Osteoblast (primary cell): Measurements from ENCODE around the gene TBRG4. TPM values are rescaled to one million over a fixed set of nuclear protein-coding genes. Genes with fewer than 3 reads are reported as not detected.
A peak's percentile ranks its signal among the peaks of the same experiment; 100 is the strongest.

Experiments
- DNase-seq: peaks from one replicate; pipeline ENCODE4 v3.0.0; 2011; ENCODE audit warnings: low spot score, mixed read lengths; ENCODE audit not compliant: insufficient read length; ENCODE audit errors: missing footprints
- H2AFZ ChIP-seq: 2 replicates; pipeline ENCODE4 v1.6.0; 2011; ENCODE audit warnings: mild to moderate bottlenecking, low read length
- H3K27ac ChIP-seq: 2 replicates; pipeline ENCODE4 v1.5.1; 2011; ENCODE audit warnings: mild to moderate bottlenecking, low read depth, low read length, moderate library complexity
- H3K27me3 ChIP-seq: 2 replicates; pipeline ENCODE4 v1.6.0; 2012; ENCODE audit warnings: mild to moderate bottlenecking, control low read depth, inconsistent platforms, low read length, moderate library complexity; ENCODE audit not compliant: insufficient read depth
- H3K36me3 ChIP-seq: 2 replicates; pipeline ENCODE4 v1.5.1; 2011; ENCODE audit warnings: mild to moderate bottlenecking, low read length, control low read depth, moderate library complexity; ENCODE audit not compliant: insufficient read depth
- H3K4me1 ChIP-seq: 2 replicates; pipeline ENCODE4 v1.5.1; 2011; ENCODE audit warnings: mild to moderate bottlenecking, low read length, control low read depth, moderate library complexity; ENCODE audit not compliant: insufficient read depth
- H3K4me2 ChIP-seq: 2 replicates; pipeline ENCODE4 v1.6.0; 2011; ENCODE audit warnings: mild to moderate bottlenecking, low read length; ENCODE audit not compliant: insufficient read depth
- H3K4me3 ChIP-seq: fragments of 200-600 bp; sonication (generic); 3 replicates; pipeline ENCODE4 v1.5.1; 2012; ENCODE audit warnings: mild to moderate bottlenecking, low read length, inconsistent platforms; ENCODE audit not compliant: insufficient read depth
- H3K79me2 ChIP-seq: 2 replicates; pipeline ENCODE4 v1.6.0; 2012; ENCODE audit warnings: mild to moderate bottlenecking, low read length, control low read depth, inconsistent platforms; ENCODE audit not compliant: insufficient read depth
- H3K9me3 ChIP-seq: 2 replicates; pipeline ENCODE4 v1.5.1; 2011; ENCODE audit warnings: low read depth, low read length, control low read depth
- H4K20me1 ChIP-seq: 2 replicates; pipeline ENCODE4 v1.6.0; 2012; ENCODE audit warnings: mild to moderate bottlenecking, low read length, control low read depth; ENCODE audit not compliant: insufficient read depth
- total RNA-seq: library from RNA; depleted of rRNA; stranded (reverse); fragments of >200 nt; gene quantifications from 2 replicates; pipeline ENCODE4 v1.2.3, GENCODE V29; 2012
- TF ChIP-seq, protein P1 (sequence below): IDR thresholded peaks from 2 replicates; pipeline ENCODE4 v1.5.1; 2011; ENCODE audit warnings: mild to moderate bottlenecking, low read depth, low read length, moderate library complexity; ENCODE audit errors: extremely low read depth

Gene TBRG4
- total RNA-seq, 1 donor: 43.1 TPM

DNA sequence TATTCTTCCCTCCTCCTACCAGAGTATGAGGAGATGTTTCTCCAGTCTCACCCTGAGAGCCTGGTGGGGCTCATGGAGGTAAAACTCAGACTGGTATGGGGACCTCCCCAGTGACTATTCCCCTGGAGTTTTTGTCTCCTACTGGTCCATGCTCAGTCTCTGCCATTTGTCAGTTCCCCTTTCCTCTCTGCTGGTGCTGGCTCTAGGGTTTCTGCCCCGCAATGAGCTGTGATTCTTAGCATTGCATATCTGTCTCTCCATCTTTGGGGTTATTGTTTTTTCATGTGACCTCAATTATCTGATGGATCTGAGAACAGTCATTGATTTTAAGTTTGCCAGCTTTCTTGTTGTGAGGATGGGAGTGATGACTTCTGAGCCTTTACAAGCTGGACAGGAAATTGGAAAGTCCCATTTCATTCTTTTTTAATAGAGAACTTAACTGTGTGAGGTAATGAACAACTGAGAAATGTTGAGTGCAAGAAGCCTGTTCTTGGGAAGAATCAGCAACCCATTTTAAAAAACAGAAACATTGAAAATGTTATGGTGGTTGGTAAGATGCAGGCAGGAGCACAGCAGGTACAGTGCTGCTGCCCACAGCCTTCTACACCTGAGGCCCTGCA, 49.6 kb downstream of the TBRG4 start:
- peaks cover 22% of the 10 kb centered on the region for H3K36me3 ChIP-seq
- no peaks in the 10 kb centered on the region for H3K27me3 ChIP-seq
- DNase-seq: no peak
- peaks cover 75% of the 10 kb centered on the region for H3K79me2 ChIP-seq
- H3K4me1 ChIP-seq: no peaks in the 10 kb centered on the region
- H3K4me2 ChIP-seq: no peak overlapping the region
- no peak overlapping the region for H3K4me3 ChIP-seq
- H2AFZ ChIP-seq: no peak overlapping the region
- H4K20me1 ChIP-seq: peaks cover 57% of the 10 kb centered on the region
- no peaks in the 10 kb centered on the region for H3K9me3 ChIP-seq
- TF ChIP-seq, protein P1, sequence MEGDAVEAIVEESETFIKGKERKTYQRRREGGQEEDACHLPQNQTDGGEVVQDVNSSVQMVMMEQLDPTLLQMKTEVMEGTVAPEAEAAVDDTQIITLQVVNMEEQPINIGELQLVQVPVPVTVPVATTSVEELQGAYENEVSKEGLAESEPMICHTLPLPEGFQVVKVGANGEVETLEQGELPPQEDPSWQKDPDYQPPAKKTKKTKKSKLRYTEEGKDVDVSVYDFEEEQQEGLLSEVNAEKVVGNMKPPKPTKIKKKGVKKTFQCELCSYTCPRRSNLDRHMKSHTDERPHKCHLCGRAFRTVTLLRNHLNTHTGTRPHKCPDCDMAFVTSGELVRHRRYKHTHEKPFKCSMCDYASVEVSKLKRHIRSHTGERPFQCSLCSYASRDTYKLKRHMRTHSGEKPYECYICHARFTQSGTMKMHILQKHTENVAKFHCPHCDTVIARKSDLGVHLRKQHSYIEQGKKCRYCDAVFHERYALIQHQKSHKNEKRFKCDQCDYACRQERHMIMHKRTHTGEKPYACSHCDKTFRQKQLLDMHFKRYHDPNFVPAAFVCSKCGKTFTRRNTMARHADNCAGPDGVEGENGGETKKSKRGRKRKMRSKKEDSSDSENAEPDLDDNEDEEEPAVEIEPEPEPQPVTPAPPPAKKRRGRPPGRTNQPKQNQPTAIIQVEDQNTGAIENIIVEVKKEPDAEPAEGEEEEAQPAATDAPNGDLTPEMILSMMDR: no peak
- H3K27ac ChIP-seq: no peak overlapping the region

DNA sequence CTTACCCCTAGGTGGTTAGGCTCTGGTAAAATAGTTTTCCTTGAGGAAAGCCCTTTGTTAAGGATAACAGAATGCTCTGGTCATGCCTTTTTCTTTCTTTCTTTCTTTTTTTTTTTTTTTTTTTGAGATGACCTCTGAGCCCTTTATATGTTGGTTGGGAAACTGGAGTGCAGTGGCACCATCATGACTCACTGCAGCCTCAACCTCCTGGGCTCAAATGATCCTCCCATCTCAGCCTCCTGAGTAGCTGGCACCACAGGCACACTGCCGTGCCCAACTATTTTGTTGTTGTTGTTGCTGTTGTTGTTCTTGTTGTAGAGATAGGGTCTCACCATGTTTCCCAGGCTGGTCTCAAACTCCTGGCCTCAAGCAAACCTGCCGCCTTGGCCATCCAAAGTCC, 50.1 kb downstream of the TBRG4 start:
- Histone ChIP-seq H3K27ac (no peak overlapping the region), H3K27me3 (no peaks in the 10 kb centered on the region), H3K36me3 (peaks cover 22% of the 10 kb centered on the region), H2AFZ (no peak overlapping the region), H3K9me3 (no peaks in the 10 kb centered on the region), H4K20me1 (peaks cover 56% of the 10 kb centered on the region), H3K4me2 (no peak overlapping the region), H3K4me1 (no peaks in the 10 kb centered on the region), H3K4me3 (no peak overlapping the region), H3K79me2 (peaks cover 77% of the 10 kb centered on the region)
- TF ChIP-seq, protein P1: no peak
- DNase-seq: no peak

DNA sequence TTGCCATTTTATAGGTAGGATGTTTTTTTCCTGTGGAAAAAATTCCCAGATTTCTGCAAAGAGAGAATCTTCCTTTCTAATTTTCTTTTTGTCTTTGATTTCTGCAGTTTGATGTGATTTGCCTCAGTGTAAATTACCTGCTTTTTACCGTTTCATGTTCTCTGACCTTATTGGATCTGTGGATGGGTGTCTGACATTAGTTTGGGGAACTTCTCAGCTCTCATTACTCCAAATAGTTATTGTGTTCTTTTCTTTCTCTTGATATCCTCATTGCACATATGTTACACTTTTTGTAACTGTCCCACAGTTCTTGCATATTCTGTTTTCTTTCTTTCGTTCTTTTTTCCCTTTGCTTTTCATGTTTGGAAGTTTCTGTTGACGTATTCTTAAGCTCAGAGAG, 51.2 kb downstream of the TBRG4 start:
- Histone ChIP-seq H4K20me1 (peaks cover 52% of the 10 kb centered on the region), H3K27ac (no peak overlapping the region), H3K79me2 (peaks cover 78% of the 10 kb centered on the region), H3K4me1 (no peaks in the 10 kb centered on the region), H3K4me2 (no peak overlapping the region), H2AFZ (no peak overlapping the region), H3K36me3 (peaks cover 16% of the 10 kb centered on the region), H3K9me3 (no peaks in the 10 kb centered on the region), H3K4me3 (no peak overlapping the region), H3K27me3 (no peaks in the 10 kb centered on the region)
- TF ChIP-seq, protein P1: no peak
- no peak for DNase-seq

DNA sequence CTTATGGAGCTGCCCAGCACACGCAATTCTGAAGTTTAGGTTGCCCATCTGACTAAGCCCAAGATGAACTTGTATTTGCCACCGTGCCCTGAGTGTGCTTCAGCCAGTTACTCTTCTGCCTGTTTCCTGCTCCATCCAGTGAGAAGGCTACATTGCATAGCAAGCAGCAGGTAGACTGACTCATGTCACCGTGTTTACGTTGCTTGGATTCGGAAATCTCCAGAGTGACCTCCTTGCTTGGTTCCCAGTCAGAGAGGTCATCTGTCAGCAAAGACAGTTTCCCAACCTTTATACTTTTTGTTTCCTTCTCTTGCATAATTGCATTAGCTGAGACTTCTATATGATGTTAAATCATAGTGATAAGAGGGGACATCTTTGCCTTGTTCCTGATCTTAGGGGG, 53.6 kb downstream of the TBRG4 start:
- Histone ChIP-seq H3K9me3 (no peaks in the 10 kb centered on the region), H3K4me2 (no peak overlapping the region), H3K27me3 (no peaks in the 10 kb centered on the region), H3K4me3 (no peak overlapping the region), H4K20me1 (peaks cover 43% of the 10 kb centered on the region), H3K36me3 (peaks cover 7% of the 10 kb centered on the region), H3K79me2 (peaks cover 77% of the 10 kb centered on the region), H3K4me1 (peaks cover 7% of the 10 kb centered on the region), H3K27ac (no peak overlapping the region), H2AFZ (no peak overlapping the region)
- TF ChIP-seq, protein P1: no peak
- DNase-seq: peak; percentile 47
